ENCODE measurements around the gene EPS8. TPM values are rescaled to one million over a fixed set of nuclear protein-coding genes. Genes with fewer than 3 reads are reported as not detected.
"Not testable (repeated sequence)": the region's sequence is repeated elsewhere in the genome, so short reads cannot be mapped to it uniquely, and the experiment has no call there.

EPS8 gene
- total RNA-seq, 1 donor from 2014 or later = 0.89 TPM

DNA sequence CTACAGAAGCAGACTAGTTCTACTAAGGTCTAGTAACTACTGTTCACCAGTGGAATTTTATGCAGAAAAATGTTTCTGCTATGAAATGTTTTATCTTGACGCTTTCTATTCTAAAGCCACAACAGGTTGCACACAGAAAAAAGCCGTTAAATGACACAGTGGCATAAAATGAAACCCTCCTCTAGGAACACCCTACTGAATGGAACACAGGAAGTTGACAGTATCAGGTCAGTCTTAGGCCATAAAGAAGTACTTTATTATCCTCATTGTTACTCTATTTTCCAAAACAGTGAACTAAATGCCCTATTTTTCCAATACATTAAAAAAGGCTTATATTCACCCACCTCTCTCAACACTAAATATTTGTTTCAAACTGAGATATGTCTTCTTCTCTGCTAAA is 21.9 kb downstream of the EPS8 start:
- peaks cover 2% of the 10 kb centered on the region for H3K27me3 Mint-ChIP-seq
- H3K4me3 Mint-ChIP-seq = no peak overlapping the region
- no peaks in the 10 kb centered on the region for H3K9me3 Mint-ChIP-seq
- ATAC-seq (ENCODE audit: low read depth) (no peak), DNase-seq (no peak)
- ChIA-PET POLR2A (no interaction called here), CTCF (no interaction called here)
- no peaks in the 10 kb centered on the region for H3K4me1 Mint-ChIP-seq
- no peaks in the 10 kb centered on the region for H3K36me3 Mint-ChIP-seq (ENCODE audit: low read depth)
- no peak overlapping the region for H3K27ac Mint-ChIP-seq
- TF ChIP-seq, protein P1, sequence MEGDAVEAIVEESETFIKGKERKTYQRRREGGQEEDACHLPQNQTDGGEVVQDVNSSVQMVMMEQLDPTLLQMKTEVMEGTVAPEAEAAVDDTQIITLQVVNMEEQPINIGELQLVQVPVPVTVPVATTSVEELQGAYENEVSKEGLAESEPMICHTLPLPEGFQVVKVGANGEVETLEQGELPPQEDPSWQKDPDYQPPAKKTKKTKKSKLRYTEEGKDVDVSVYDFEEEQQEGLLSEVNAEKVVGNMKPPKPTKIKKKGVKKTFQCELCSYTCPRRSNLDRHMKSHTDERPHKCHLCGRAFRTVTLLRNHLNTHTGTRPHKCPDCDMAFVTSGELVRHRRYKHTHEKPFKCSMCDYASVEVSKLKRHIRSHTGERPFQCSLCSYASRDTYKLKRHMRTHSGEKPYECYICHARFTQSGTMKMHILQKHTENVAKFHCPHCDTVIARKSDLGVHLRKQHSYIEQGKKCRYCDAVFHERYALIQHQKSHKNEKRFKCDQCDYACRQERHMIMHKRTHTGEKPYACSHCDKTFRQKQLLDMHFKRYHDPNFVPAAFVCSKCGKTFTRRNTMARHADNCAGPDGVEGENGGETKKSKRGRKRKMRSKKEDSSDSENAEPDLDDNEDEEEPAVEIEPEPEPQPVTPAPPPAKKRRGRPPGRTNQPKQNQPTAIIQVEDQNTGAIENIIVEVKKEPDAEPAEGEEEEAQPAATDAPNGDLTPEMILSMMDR (IDR thresholded peaks at IDR 0.05) = no peak
- intact Hi-C loops (cut with micrococcal nuclease) = no loop called here

GRCh38 chr12:15763328-15763727 is 25.9 kb downstream of the EPS8 start:
- no peaks in the 10 kb centered on the region for H3K36me3 Mint-ChIP-seq (ENCODE audit: low read depth)
- no peak for ATAC-seq (ENCODE audit: low read depth)
- peaks cover 6% of the 10 kb centered on the region for H3K27me3 Mint-ChIP-seq
- ChIA-PET POLR2A (no interaction called here), CTCF (no interaction called here)
- H3K9me3 Mint-ChIP-seq = peaks cover 3% of the 10 kb centered on the region
- H3K4me1 Mint-ChIP-seq = no peaks in the 10 kb centered on the region
- TF ChIP-seq, protein P1 (IDR thresholded peaks at IDR 0.05) = no peak
- DNase-seq = no peak
- intact Hi-C loops (cut with micrococcal nuclease) = no loop called here
- no peak overlapping the region for H3K27ac Mint-ChIP-seq
- H3K4me3 Mint-ChIP-seq = no peak overlapping the region

GRCh38 chr12:15762162-15762561 is 27.0 kb downstream of the EPS8 start:
- H3K9me3 Mint-ChIP-seq; intact Hi-C loops (cut with micrococcal nuclease); ATAC-seq (ENCODE audit: low read depth); H3K36me3 Mint-ChIP-seq (ENCODE audit: low read depth); H3K27ac Mint-ChIP-seq; POLR2A ChIA-PET; CTCF ChIA-PET; H3K4me1 Mint-ChIP-seq; DNase-seq; H3K4me3 Mint-ChIP-seq: not testable (repeated sequence)
- H3K27me3 Mint-ChIP-seq = peaks cover 10% of the 10 kb centered on the region

- intact Hi-C loops (cut with micrococcal nuclease) = no loop called here
- TF ChIP-seq, protein P1 (IDR thresholded peaks at IDR 0.05) = no peak
- ATAC-seq (ENCODE audit: low read depth) (no peak), DNase-seq (no peak)
- peaks cover 17% of the 10 kb centered on the region for H3K27me3 Mint-ChIP-seq
- POLR2A ChIA-PET = no interaction called here
- H3K9me3 Mint-ChIP-seq = peaks cover 3% of the 10 kb centered on the region
- no peak overlapping the region for H3K27ac Mint-ChIP-seq
- no peaks in the 10 kb centered on the region for H3K4me1 Mint-ChIP-seq
- H3K4me3 Mint-ChIP-seq = no peak overlapping the region
- CTCF ChIA-PET = no interaction called here
- H3K36me3 Mint-ChIP-seq (ENCODE audit: low read depth) = no peaks in the 10 kb centered on the region
Measured at GRCh38 chr12:15757553-15758255, 31.5 kb downstream of the EPS8 start.

GRCh38 chr12:15756822-15757221 is 32.4 kb downstream of the EPS8 start:
- ATAC-seq (ENCODE audit: low read depth) (no peak), DNase-seq (no peak)
- Mint-ChIP-seq H3K36me3 (ENCODE audit: low read depth) (no peaks in the 10 kb centered on the region), H3K4me3 (no peak overlapping the region), H3K9me3 (peaks cover 3% of the 10 kb centered on the region), H3K27ac (no peak overlapping the region), H3K4me1 (no peaks in the 10 kb centered on the region), H3K27me3 (peaks cover 17% of the 10 kb centered on the region)
- intact Hi-C loops (cut with micrococcal nuclease) = no loop called here
- TF ChIP-seq, protein P1 (IDR thresholded peaks at IDR 0.05) = no peak
- CTCF ChIA-PET = no interaction called here
- POLR2A ChIA-PET = no interaction called here

- TF ChIP-seq, protein P1 (IDR thresholded peaks at IDR 0.05) = no peak
- H3K27ac Mint-ChIP-seq = no peak overlapping the region
- POLR2A ChIA-PET = no interaction called here
- no peaks in the 10 kb centered on the region for H3K4me1 Mint-ChIP-seq
- intact Hi-C loops (cut with micrococcal nuclease) = no loop called here
- peaks cover 13% of the 10 kb centered on the region for H3K27me3 Mint-ChIP-seq
- CTCF ChIA-PET = interaction anchor here (0.9 kb wide), 1 partner anchor 17 kb away, joined by 3 read pairs; no protein-coding TSS in a partner anchor
- ATAC-seq (ENCODE audit: low read depth) (no peak), DNase-seq (no peak)
- no peaks in the 10 kb centered on the region for H3K36me3 Mint-ChIP-seq (ENCODE audit: low read depth)
- no peak overlapping the region for H3K4me3 Mint-ChIP-seq
- H3K9me3 Mint-ChIP-seq = no peaks in the 10 kb centered on the region
Measured at GRCh38 chr12:15754233-15754632, 35.0 kb downstream of the EPS8 start.

Data from activated B cell treated with CpG ODN at 0.5 μM for 24 hours (primary cell).